H9 (cell line): ENCODE results near the gene ERP44. TPM values are rescaled to one million over a fixed set of nuclear protein-coding genes. Genes with fewer than 3 reads are reported as not detected.

Experiments
- DNase-seq: peaks from one replicate; pipeline ENCODE4 v3.0.0-alpha.2; 2017
- H2AFZ ChIP-seq: one replicate; pipeline ENCODE4 v1.6.1; 2013; ENCODE audit warnings: mild to moderate bottlenecking, low read length, control low read depth, moderate library complexity
- H2AK5ac ChIP-seq: 2 replicates; pipeline ENCODE4 v1.6.1; 2013; ENCODE audit warnings: low read length, control low read depth, mixed read lengths; ENCODE audit not compliant: insufficient read length
- H2BK120ac ChIP-seq: one replicate; pipeline ENCODE4 v1.6.1; 2013; ENCODE audit warnings: low read depth, mild to moderate bottlenecking, low read length, control low read depth, inconsistent platforms; ENCODE audit not compliant: poor library complexity, severe bottlenecking
- H2BK12ac ChIP-seq: 2 replicates; pipeline ENCODE4 v1.6.1; 2013; ENCODE audit warnings: low read length, control low read depth, mixed read lengths, low read depth; ENCODE audit not compliant: insufficient read length
- H2BK15ac ChIP-seq: 2 replicates; pipeline ENCODE4 v1.6.1; 2013; ENCODE audit warnings: low read depth, low read length, control low read depth
- H2BK20ac ChIP-seq: one replicate; pipeline ENCODE4 v1.6.1; 2013; ENCODE audit warnings: low read depth, mild to moderate bottlenecking, low read length, control low read depth, inconsistent platforms; ENCODE audit not compliant: poor library complexity, severe bottlenecking
- H2BK5ac ChIP-seq: 2 replicates; pipeline ENCODE4 v1.6.1; 2013; ENCODE audit warnings: low read length, control low read depth, mixed read lengths; ENCODE audit not compliant: insufficient read length
- H3K14ac ChIP-seq: 2 replicates; pipeline ENCODE4 v1.6.1; 2013; ENCODE audit warnings: low read length, control low read depth; ENCODE audit not compliant: insufficient read depth
- H3K18ac ChIP-seq: 2 replicates; pipeline ENCODE4 v1.6.1; 2013; ENCODE audit warnings: low read depth, mild to moderate bottlenecking, mixed read lengths, low read length, control low read depth; ENCODE audit not compliant: insufficient read length
- H3K23ac ChIP-seq: 2 replicates; pipeline ENCODE4 v1.6.1; 2013; ENCODE audit warnings: low read length, control low read depth, mixed read lengths, low read depth; ENCODE audit not compliant: insufficient read length
- H3K23me2 ChIP-seq: 2 replicates; pipeline ENCODE4 v1.6.1; 2013; ENCODE audit warnings: low read depth, mild to moderate bottlenecking, mixed read lengths, low read length, control low read depth; ENCODE audit not compliant: insufficient read length, poor library complexity, severe bottlenecking
- H3K27ac ChIP-seq: 2 replicates; pipeline ENCODE4 v1.5.1; 2013; ENCODE audit warnings: low read length, control low read depth, mixed read lengths, low read depth; ENCODE audit not compliant: insufficient read length
- H3K27me3 ChIP-seq: 2 replicates; pipeline ENCODE4 v1.6.1; 2013; ENCODE audit warnings: low read length, control low read depth, inconsistent platforms; ENCODE audit not compliant: insufficient read depth
- H3K4ac ChIP-seq: 2 replicates; pipeline ENCODE4 v1.6.1; 2013; ENCODE audit warnings: low read depth, mild to moderate bottlenecking, control low read depth, inconsistent platforms, low read length, moderate library complexity
- H3K4me1 ChIP-seq: 2 replicates; pipeline ENCODE4 v1.6.1; 2013; ENCODE audit warnings: low read length, control low read depth, inconsistent platforms; ENCODE audit not compliant: insufficient read depth
- H3K4me2 ChIP-seq: 2 replicates; pipeline ENCODE4 v1.6.1; 2013; ENCODE audit warnings: low read length, control low read depth, mixed read lengths; ENCODE audit not compliant: insufficient read length, insufficient read depth
- H3K56ac ChIP-seq: 2 replicates; pipeline ENCODE4 v1.6.1; 2013; ENCODE audit warnings: low read depth, mild to moderate bottlenecking, mixed read lengths, low read length, control low read depth; ENCODE audit not compliant: insufficient read length
- H3K79me1 ChIP-seq: 2 replicates; pipeline ENCODE4 v1.6.1; 2013; ENCODE audit warnings: low read depth, mild to moderate bottlenecking, moderate library complexity, low read length, control low read depth, inconsistent platforms; ENCODE audit not compliant: insufficient read depth, poor library complexity, severe bottlenecking
- H3K79me2 ChIP-seq: 2 replicates; pipeline ENCODE4 v1.6.1; 2013; ENCODE audit warnings: low read length, control low read depth, inconsistent platforms; ENCODE audit not compliant: insufficient read depth
- H3K9ac ChIP-seq: 2 replicates; pipeline ENCODE4 v1.6.1; 2013; ENCODE audit warnings: low read length, control low read depth, mixed read lengths; ENCODE audit not compliant: insufficient read length; ENCODE audit errors: extremely low read depth
- H3K9me3 ChIP-seq: one replicate; pipeline ENCODE4 v1.6.1; 2013; ENCODE audit warnings: low read depth, low read length, inconsistent platforms; ENCODE audit not compliant: control insufficient read depth
- H3T11ph ChIP-seq: one replicate; pipeline ENCODE4 v1.6.1; 2013; ENCODE audit warnings: mild to moderate bottlenecking, low read length, control low read depth, inconsistent platforms
- H4K20me1 ChIP-seq: one replicate; pipeline ENCODE4 v1.6.1; 2013; ENCODE audit not compliant: control insufficient read depth, insufficient read length, insufficient read depth
- H4K5ac ChIP-seq: 2 replicates; pipeline ENCODE4 v1.6.1; 2013; ENCODE audit warnings: low read depth, mild to moderate bottlenecking, mixed read lengths, low read length, control low read depth; ENCODE audit not compliant: insufficient read length
- H4K8ac ChIP-seq: replicated peaks from 2 replicates; pipeline ENCODE4 v1.6.1; 2013; ENCODE audit warnings: low read length, control low read depth, mixed read lengths, low read depth; ENCODE audit not compliant: insufficient read length
- H4K91ac ChIP-seq: 2 replicates; pipeline ENCODE4 v1.6.1; 2013; ENCODE audit warnings: low read depth, mild to moderate bottlenecking, moderate library complexity, mixed read lengths, low read length, control low read depth; ENCODE audit not compliant: insufficient read length
- H3K27ac Mint-ChIP-seq, 3 experiments: 2 replicates in 2 of 3; 3 replicates in 1 of 3; pipeline ENCODE4 v1.8.0; 2020 to 2021; ENCODE audit warnings: mixed read lengths in 3 of 3, mild to moderate bottlenecking in 1 of 3, moderate library complexity in 1 of 3
- H3K27me3 Mint-ChIP-seq: 2 replicates; pipeline ENCODE4 v1.8.0; 2021; ENCODE audit warnings: low read depth, mild to moderate bottlenecking, moderate library complexity, mixed read lengths
- H3K36me3 Mint-ChIP-seq, 3 experiments: 2 replicates in 2 of 3; 3 replicates in 1 of 3; pipeline ENCODE4 v1.8.0; 2020 to 2021; ENCODE audit warnings: low read depth in 3 of 3, mixed read lengths in 3 of 3; ENCODE audit not compliant: insufficient read depth in 1 of 3
- H3K4me1 Mint-ChIP-seq, 2 experiments: 2 replicates each; pipeline ENCODE4 v1.8.0; 2020; ENCODE audit warnings: mixed read lengths in 2 of 2
- H3K4me3 Mint-ChIP-seq, 2 experiments: 2 replicates in 1 of 2; 3 replicates in 1 of 2; pipeline ENCODE4 v1.8.0; 2020 to 2021; ENCODE audit warnings: mild to moderate bottlenecking in 2 of 2, mixed read lengths in 2 of 2, moderate library complexity in 1 of 2
- H3K9me3 Mint-ChIP-seq, 2 experiments: 2 replicates in 1 of 2; 3 replicates in 1 of 2; pipeline ENCODE4 v1.8.0; 2020; ENCODE audit warnings: mild to moderate bottlenecking in 2 of 2, mixed read lengths in 2 of 2, moderate library complexity in 1 of 2
- WGBS: extraction: QIAGEN DNeasy Blood & Tissue Kit; methylation state at CpG from one replicate; pipeline ENCODE4 v1.1.7; 2013; ENCODE audit warnings: missing lambda C conversion rate, low lambda C conversion rate, mixed read lengths; ENCODE audit not compliant: insufficient read length; ENCODE audit errors: extremely low coverage; 5-methylcytosine and 5-hydroxymethylcytosine counted together
- total RNA-seq: library from RNA; stranded (reverse); gene quantifications from 2 replicates; pipeline ENCODE4 v1.2.1, GENCODE V29; 2021
- TF ChIP-seq, protein P1 (sequence below): fragments of 200-600 bp; sonication (generic); conservative IDR thresholded peaks from 3 replicates; pipeline ENCODE4 v1.8.0; 2021; ENCODE audit warnings: antibody characterized with exemption, mild to moderate bottlenecking

ERP44 gene
- total RNA-seq, 1 experiment from 2014 or later = 15.4 TPM

DNA sequence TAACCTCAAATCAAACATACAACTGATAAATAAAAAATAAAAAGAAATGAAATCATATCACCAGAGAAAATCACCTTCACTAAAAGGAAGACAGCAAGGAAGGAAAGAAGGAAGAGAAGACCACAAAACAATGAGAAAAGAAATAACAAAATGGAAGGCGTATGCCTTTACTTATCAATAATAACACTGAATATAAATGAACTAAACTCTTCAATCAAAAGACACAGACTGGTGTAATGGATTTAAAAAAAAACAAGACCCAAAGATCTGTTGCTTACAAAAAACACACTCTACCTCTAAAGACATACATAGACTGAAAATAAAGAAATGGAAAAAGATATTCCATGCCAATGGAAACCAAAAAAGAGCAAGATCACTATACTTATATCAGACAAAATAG is 60.3 kb downstream of the ERP44 start:
- no peak overlapping the region for H3K27ac Mint-ChIP-seq
- no peak overlapping the region for H2BK120ac ChIP-seq
- H3K27me3 ChIP-seq = no peaks in the 10 kb centered on the region
- no peak overlapping the region for H3K56ac ChIP-seq
- H2BK5ac ChIP-seq = no peak overlapping the region
- H4K20me1 ChIP-seq = no peaks in the 10 kb centered on the region
- no peaks in the 10 kb centered on the region for H3K9me3 ChIP-seq
- no peak overlapping the region for H3K27ac ChIP-seq
- no peak overlapping the region for H3K4me3 Mint-ChIP-seq
- peaks cover 14 to 21% (median 17%) of the 10 kb centered on the region in 3 experiments for H3K36me3 Mint-ChIP-seq
- no peak for DNase-seq
- no peaks in the 10 kb centered on the region for H3K79me1 ChIP-seq
- H2AFZ ChIP-seq = no peak overlapping the region
- TF ChIP-seq, protein P1, sequence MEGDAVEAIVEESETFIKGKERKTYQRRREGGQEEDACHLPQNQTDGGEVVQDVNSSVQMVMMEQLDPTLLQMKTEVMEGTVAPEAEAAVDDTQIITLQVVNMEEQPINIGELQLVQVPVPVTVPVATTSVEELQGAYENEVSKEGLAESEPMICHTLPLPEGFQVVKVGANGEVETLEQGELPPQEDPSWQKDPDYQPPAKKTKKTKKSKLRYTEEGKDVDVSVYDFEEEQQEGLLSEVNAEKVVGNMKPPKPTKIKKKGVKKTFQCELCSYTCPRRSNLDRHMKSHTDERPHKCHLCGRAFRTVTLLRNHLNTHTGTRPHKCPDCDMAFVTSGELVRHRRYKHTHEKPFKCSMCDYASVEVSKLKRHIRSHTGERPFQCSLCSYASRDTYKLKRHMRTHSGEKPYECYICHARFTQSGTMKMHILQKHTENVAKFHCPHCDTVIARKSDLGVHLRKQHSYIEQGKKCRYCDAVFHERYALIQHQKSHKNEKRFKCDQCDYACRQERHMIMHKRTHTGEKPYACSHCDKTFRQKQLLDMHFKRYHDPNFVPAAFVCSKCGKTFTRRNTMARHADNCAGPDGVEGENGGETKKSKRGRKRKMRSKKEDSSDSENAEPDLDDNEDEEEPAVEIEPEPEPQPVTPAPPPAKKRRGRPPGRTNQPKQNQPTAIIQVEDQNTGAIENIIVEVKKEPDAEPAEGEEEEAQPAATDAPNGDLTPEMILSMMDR = no peak
- no peak overlapping the region for H3K18ac ChIP-seq
- H3T11ph ChIP-seq = no peak overlapping the region
- no peak overlapping the region for H2AK5ac ChIP-seq
- H3K27me3 Mint-ChIP-seq = no peaks in the 10 kb centered on the region
- H3K4me1 ChIP-seq = no peaks in the 10 kb centered on the region
- H2BK20ac ChIP-seq = no peak overlapping the region
- H2BK15ac ChIP-seq = no peak overlapping the region
- H3K4ac ChIP-seq = no peak overlapping the region
- H3K23me2 ChIP-seq = no peaks in the 10 kb centered on the region
- H3K14ac ChIP-seq = no peak overlapping the region
- no peak overlapping the region for H3K9ac ChIP-seq
- H4K5ac ChIP-seq = no peak overlapping the region
- WGBS = no CpG with 5 or more reads among the region's 1 CpG
- H3K4me2 ChIP-seq = no peak overlapping the region
- no peak overlapping the region for H4K91ac ChIP-seq
- H4K8ac ChIP-seq = no peak overlapping the region
- H2BK12ac ChIP-seq = no peak overlapping the region
- no peaks in the 10 kb centered on the region for H3K79me2 ChIP-seq
- peaks cover 0 to 4% of the 10 kb centered on the region in 2 experiments; a peak in 1 of 4 replicates for H3K4me1 Mint-ChIP-seq
- peaks cover 6 to 14% of the 10 kb centered on the region in 2 experiments; a peak in 4 of 5 replicates for H3K9me3 Mint-ChIP-seq
- no peak overlapping the region for H3K23ac ChIP-seq
